ACHN (cell line): ENCODE data around the gene NUCB2.
"Not testable (repeated sequence)": the region's sequence is repeated elsewhere in the genome, so short reads cannot be mapped to it uniquely, and the experiment has no call there.

Experiments used
- DNase-seq: peaks from one replicate; pipeline ENCODE4 v3.0.0-alpha.2; 2015
- in situ Hi-C: cut with HindIII; loops from 2 replicates; pipeline ENCODE4 v1.10.0; 2017; ENCODE audit warnings: low sequenced_read_pairs, low pct_ligation_motif_present, low pct_unique_long_range_greater_than_20kb

The NUCB2 gene

DNA sequence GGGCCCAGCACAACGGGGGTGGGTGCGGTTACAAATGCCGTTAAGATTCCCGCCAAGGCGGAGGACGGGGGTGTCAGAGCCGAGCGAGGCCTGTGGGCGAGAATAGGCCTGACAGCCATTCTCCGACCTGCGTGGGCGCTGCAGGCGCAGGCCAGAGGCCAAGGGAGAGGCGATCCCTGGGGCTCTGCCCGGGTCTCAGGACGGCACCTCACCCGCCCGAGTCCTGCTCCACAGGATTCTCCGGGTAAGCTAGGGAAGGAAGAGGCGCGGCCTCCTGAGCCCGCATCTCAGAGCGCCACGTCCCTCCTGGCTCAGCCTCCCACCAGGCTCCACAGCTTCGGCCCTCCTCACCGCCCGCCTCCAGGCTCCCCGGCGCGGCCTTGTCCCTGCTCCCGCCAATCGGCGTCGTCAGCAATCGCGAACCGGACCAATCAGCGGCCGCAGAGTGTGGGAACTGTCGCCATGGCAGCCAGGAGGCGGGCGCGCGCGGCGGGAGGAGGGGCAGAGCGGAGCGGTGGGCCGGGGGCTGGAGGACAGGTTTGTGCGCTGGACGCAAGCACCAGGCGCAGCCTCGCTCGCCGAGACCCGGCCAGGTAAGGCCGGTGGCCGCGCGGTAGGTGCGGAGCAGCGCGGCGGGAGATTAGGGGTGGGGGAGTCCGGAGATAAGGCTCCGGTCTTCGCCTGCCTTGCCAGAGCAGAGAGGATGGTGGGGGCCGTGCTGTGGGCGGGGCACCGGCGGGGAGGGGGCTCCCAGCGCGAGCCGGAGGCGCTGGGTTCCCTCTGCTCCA is at the start of gene NUCB2:
Gene NUCB2, plus strand, starts transcription at position 504 of the 788 bp plus-strand sequence. CDS start 18,585 bp downstream, outside the sequence.
- in situ Hi-C loops = no loop called here
- DNase-seq = peak; percentile 95

DNA sequence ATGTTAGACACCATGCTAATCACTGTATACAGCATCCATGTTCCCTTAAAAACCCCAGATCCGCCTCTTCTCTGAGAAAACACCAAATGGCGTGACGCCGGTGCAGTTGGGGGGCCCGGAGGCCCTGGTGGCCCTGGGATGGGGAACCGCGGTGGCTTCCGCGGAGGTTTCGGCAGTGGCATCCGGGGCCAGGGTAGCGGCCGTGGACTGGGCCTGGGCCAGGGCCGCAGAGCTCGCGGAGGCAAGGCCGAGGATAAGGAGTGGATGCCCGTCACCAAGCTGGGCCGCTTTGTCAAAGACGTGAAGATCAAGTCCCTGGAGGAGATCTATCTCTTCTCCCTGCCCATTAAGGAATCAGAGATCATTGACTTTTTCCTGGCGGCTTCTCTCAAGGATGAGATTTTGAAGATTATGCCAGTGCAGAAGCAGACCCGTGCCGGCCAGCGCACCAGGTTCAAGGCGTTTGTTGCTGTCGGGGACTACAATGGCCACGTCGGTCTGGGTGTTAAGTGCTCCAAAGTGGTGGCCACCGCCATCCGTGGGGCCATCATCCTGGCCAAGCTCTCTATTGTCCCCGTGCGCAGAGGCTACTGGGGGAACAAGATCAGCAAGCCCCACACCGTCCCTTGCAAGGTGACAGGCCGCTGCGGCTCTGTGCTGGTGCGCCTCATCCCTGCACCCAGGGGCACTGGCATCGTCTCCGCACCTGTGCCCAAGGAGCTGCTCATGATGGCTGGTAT is 48.2 kb upstream of the NUCB2 start:
- in situ Hi-C loops, DNase-seq: not testable (repeated sequence)

DNA sequence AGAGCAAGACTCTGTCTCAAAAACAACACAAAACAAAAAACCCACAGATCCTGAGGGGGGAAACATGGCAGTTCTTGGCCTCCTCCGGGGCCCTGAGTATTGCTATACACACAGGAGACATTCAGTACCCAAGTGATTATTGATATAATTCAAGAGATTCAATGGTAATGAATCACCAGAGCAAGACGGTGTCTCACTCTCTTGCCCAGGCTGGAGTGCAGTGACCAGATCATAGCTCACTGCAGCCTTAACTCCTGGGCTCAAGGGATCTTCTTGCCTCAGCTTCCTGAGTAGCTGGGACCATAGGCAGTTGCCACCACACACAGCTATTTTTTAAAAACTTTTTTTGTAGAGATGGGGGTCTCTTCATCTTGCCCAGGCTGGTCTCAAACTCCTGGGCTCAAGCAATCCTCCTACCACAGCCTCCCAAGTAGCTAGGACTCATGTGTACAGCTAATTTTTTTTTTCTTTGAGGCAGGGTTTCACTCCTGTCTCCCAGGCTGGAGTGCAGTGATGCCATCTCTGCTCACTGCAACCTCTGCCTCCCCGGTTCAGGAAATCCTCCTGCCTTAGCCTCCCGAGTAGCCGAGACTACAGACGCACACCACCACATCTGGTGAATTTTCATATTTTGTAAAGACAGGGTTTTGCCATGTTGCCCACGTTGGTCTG is 46.9 kb upstream of the NUCB2 start:
- in situ Hi-C loops = no loop called here
- no peak for DNase-seq

- DNase-seq = no peak
- in situ Hi-C loops = no loop called here
Observed at GRCh38 chr11:17230867-17231851, 45.4 kb upstream of the NUCB2 start.

- in situ Hi-C loops = no loop called here
- no peak for DNase-seq
Observed at GRCh38 chr11:17233101-17233500, 43.4 kb upstream of the NUCB2 start.

DNA sequence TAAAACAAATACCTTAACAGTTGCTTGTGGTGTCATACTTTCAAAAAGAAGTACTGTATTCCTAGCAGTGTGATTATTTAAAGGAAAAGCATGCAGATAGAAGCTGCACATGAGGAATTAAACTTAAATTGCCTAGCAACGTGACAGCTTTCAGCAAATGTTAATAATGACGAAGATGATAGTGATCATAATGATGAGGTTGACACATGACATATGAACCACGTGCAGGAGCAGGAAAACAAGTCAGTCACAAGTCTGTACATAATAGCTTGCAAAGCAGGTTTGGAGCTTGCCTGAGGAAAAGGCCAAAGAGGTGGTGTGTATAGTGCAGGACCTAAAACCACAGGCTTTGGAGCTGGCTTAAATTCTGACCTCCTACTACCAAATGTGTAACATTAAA is 38.2 kb upstream of the NUCB2 start:
- DNase-seq = no peak
- in situ Hi-C loops = no loop called here

DNA sequence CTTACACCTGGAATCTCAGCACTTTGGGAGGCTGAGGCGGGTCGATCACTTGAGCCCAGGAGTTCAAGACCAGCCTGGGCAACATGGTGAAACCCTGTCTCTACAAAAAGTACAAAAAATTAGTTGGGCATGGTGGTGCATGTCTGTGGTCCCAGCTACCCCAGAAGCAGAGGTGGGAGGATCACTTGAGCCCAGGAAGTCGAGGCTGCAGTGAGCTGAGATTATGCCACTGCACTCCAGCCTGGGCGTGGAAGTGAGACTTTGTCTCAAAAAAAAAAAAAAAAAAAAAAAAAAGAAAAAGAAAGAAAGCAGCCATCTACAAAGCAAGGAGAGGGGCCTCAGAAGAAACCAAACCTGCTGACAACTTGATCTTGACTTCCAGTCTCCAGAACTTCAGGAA is 36.6 kb upstream of the NUCB2 start:
- DNase-seq, in situ Hi-C loops: not testable (repeated sequence)

DNA sequence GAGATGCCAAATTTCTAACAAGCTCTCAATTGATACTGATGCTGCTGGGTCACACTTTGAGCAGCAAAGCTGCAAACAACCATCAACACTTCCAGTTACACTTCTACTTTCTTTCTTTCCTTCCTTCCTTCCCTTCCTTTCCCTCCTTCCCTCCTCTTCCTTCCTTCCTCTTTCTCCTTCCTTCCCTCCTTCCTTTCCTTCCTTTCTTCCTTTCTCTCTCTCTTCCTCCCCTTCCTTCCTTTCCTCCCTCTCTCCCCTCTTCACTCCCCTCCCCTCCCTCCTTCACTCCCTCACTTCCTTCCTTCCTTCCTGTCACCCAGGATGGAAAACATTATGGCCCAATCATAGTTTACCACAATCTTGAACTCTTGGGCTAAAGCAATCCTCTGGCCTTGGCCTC is 35.8 kb upstream of the NUCB2 start:
- in situ Hi-C loops = no loop called here
- DNase-seq = no peak

GRCh38 chr11:17242954-17243353 is 33.6 kb upstream of the NUCB2 start:
- DNase-seq, in situ Hi-C loops: not testable (repeated sequence)

GRCh38 chr11:17244046-17244445 is 32.5 kb upstream of the NUCB2 start:
- no peak for DNase-seq
- in situ Hi-C loops = no loop called here

GRCh38 chr11:17250561-17251350 is 25.8 kb upstream of the NUCB2 start:
- DNase-seq = no peak
- in situ Hi-C loops = no loop called here

- no peak for DNase-seq
- in situ Hi-C loops = no loop called here
Observed at GRCh38 chr11:17252704-17253103, 23.8 kb upstream of the NUCB2 start.

GRCh38 chr11:17256512-17256911 is 20.0 kb upstream of the NUCB2 start:
- in situ Hi-C loops = no loop called here
- no peak for DNase-seq

DNA sequence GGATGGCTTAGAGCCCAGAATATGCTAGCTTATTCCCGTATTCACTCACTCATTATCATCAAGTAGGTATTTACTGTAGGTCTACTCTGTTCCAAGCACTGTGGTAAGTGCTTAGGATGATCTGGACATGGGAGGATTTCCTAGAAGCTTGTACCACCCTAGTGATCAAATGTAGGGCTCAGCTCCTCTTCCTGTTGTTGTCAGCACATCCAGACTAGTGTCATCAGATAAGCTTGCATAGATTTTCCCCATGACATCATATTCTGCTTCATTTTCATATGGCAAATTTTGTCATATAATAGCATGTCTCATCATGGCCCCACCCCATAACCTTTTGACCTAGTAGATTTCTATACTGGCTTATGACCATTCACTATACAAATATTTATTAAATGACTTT is 19.3 kb upstream of the NUCB2 start:
- no peak for DNase-seq
- in situ Hi-C loops = no loop called here

DNA sequence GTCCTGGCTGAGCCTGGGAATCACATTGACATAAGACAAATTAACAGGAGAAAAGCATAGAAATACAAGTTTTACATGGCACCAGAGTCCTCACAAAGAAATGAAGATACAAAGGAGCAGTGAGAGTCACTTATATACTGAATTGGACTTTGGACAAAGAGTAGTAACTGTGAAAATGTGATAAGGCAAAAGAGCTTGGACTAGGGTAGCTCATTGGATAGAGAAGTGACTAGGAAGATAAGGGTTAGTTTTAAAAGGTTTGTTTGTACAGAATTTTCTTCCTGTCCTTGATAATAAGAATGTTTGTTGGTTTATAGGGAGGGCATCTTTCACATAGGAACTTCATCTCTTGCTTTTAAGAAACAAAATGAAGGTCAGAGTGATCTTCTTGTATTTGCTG is 17.9 kb upstream of the NUCB2 start:
- in situ Hi-C loops = no loop called here
- DNase-seq = no peak

GRCh38 chr11:17259519-17259918 is 17.0 kb upstream of the NUCB2 start:
- in situ Hi-C loops = no loop called here

GRCh38 chr11:17260020-17260419 is 16.5 kb upstream of the NUCB2 start:
- DNase-seq = no peak
- in situ Hi-C loops = no loop called here

More at GRCh38 chr11:17259519-17259918, 17.0 kb upstream of the NUCB2 start:
- DNase-seq = no peak

- DNase-seq = peak; percentile 15
- in situ Hi-C loops = no loop called here
Observed at GRCh38 chr11:17263769-17264168, 12.8 kb upstream of the NUCB2 start.
